Measurements from ENCODE around the gene RPTOR. TPM values are rescaled to one million over a fixed set of nuclear protein-coding genes. Genes with fewer than 3 reads are reported as not detected.

Gene RPTOR
- total and polyA plus RNA-seq, 2 donors (not counting 1 experiment from before 2014, with no cell fraction given) = 6.7 to 22.8 TPM

GRCh38 chr17:80663781-80664206 lies 119.2 kb downstream of the RPTOR start:
- peak; percentile 45 to 81 for DNase-seq (ENCODE audit: low read depth in 2 of 2)
- Histone ChIP-seq H4K20me1 (ENCODE audit: control insufficient read depth, extremely low read depth, insufficient read depth, low read length) (no peaks in the 10 kb centered on the region), H3K4me1 (ENCODE audit: control insufficient read depth, extremely low read depth, insufficient read depth, low read length) (peaks cover 16% of the 10 kb centered on the region), H3K27me3 (ENCODE audit: control insufficient read depth, insufficient read depth, low read length) (no peaks in the 10 kb centered on the region), H3K36me3 (ENCODE audit: control insufficient read depth, insufficient read depth, low read length) (no peaks in the 10 kb centered on the region), H3K27ac (ENCODE audit: insufficient read depth, low read length) (peak overlapping the region; percentile 52), H3K79me2 (ENCODE audit: control insufficient read depth, insufficient read depth, low read length) (peaks cover 10% of the 10 kb centered on the region), H3K4me3 (replicated peaks in 1 of 4; ENCODE audit: control extremely low read depth in 1 of 4, insufficient read depth in 1 of 4, low read depth in 3 of 4, low read length in 4 of 4) (no peak overlapping the region), H3K9ac (ENCODE audit: insufficient read depth, low read length) (no peak overlapping the region), H3K9me3 (ENCODE audit: control insufficient read depth, insufficient read depth, low read depth, low read length) (no peaks in the 10 kb centered on the region), H2AFZ (ENCODE audit: low read length) (no peak overlapping the region), H3K4me2 (ENCODE audit: extremely low read depth, insufficient read depth, low read length) (peak overlapping the region; percentile 53)
- no peak for TF ChIP-seq CTCF (conservative IDR thresholded peaks at IDR 0.05 in 1 of 2, IDR thresholded peaks at IDR 0.05 in 1 of 2; ENCODE audit: low read depth in 1 of 2, low read length in 2 of 2)
- TF ChIP-seq EZH2 (IDR thresholded peaks at IDR 0.05; ENCODE audit: low read length, missing control alignments) = no peak

GRCh38 chr17:80664217-80664790 lies 119.7 kb downstream of the RPTOR start:
- H2AFZ ChIP-seq (ENCODE audit: low read length) = peak overlapping the region; percentile 24
- H3K27me3 ChIP-seq (ENCODE audit: control insufficient read depth, insufficient read depth, low read length) = no peaks in the 10 kb centered on the region
- no peak for DNase-seq (ENCODE audit: low read depth in 2 of 2)
- H3K36me3 ChIP-seq (ENCODE audit: control insufficient read depth, insufficient read depth, low read length) = no peaks in the 10 kb centered on the region
- peak overlapping the region; percentile 52 for H3K27ac ChIP-seq (ENCODE audit: insufficient read depth, low read length)
- H4K20me1 ChIP-seq (ENCODE audit: control insufficient read depth, extremely low read depth, insufficient read depth, low read length) = no peaks in the 10 kb centered on the region
- peak overlapping the region; percentile 53 for H3K4me2 ChIP-seq (ENCODE audit: extremely low read depth, insufficient read depth, low read length)
- H3K79me2 ChIP-seq (ENCODE audit: control insufficient read depth, insufficient read depth, low read length) = peaks cover 10% of the 10 kb centered on the region
- no peaks in the 10 kb centered on the region for H3K9me3 ChIP-seq (ENCODE audit: control insufficient read depth, insufficient read depth, low read depth, low read length)
- no peak overlapping the region for H3K4me3 ChIP-seq (replicated peaks in 1 of 4; ENCODE audit: control extremely low read depth in 1 of 4, insufficient read depth in 1 of 4, low read depth in 3 of 4, low read length in 4 of 4)
- H3K9ac ChIP-seq (ENCODE audit: insufficient read depth, low read length) = no peak overlapping the region
- peaks cover 16% of the 10 kb centered on the region for H3K4me1 ChIP-seq (ENCODE audit: control insufficient read depth, extremely low read depth, insufficient read depth, low read length)
- TF ChIP-seq CTCF (conservative IDR thresholded peaks at IDR 0.05 in 1 of 2, IDR thresholded peaks at IDR 0.05 in 1 of 2; ENCODE audit: low read depth in 1 of 2, low read length in 2 of 2) (no peak), EZH2 (IDR thresholded peaks at IDR 0.05; ENCODE audit: low read length, missing control alignments) (no peak)

- H3K4me3 ChIP-seq (replicated peaks in 1 of 4; ENCODE audit: control extremely low read depth in 1 of 4, insufficient read depth in 1 of 4, low read depth in 3 of 4, low read length in 4 of 4) = no peak overlapping the region
- no peak overlapping the region for H3K9ac ChIP-seq (ENCODE audit: insufficient read depth, low read length)
- H3K36me3 ChIP-seq (ENCODE audit: control insufficient read depth, insufficient read depth, low read length) = no peaks in the 10 kb centered on the region
- H4K20me1 ChIP-seq (ENCODE audit: control insufficient read depth, extremely low read depth, insufficient read depth, low read length) = no peaks in the 10 kb centered on the region
- no peaks in the 10 kb centered on the region for H3K27me3 ChIP-seq (ENCODE audit: control insufficient read depth, insufficient read depth, low read length)
- DNase-seq (ENCODE audit: low read depth in 2 of 2) = no peak
- H3K4me2 ChIP-seq (ENCODE audit: extremely low read depth, insufficient read depth, low read length) = no peak overlapping the region
- H3K79me2 ChIP-seq (ENCODE audit: control insufficient read depth, insufficient read depth, low read length) = peaks cover 7% of the 10 kb centered on the region
- H3K27ac ChIP-seq (ENCODE audit: insufficient read depth, low read length) = no peak overlapping the region
- H2AFZ ChIP-seq (ENCODE audit: low read length) = no peak overlapping the region
- TF ChIP-seq EZH2 (IDR thresholded peaks at IDR 0.05; ENCODE audit: low read length, missing control alignments) = no peak
- TF ChIP-seq CTCF (conservative IDR thresholded peaks at IDR 0.05 in 1 of 2, IDR thresholded peaks at IDR 0.05 in 1 of 2; ENCODE audit: low read depth in 1 of 2, low read length in 2 of 2) = no peak
- H3K9me3 ChIP-seq (ENCODE audit: control insufficient read depth, insufficient read depth, low read depth, low read length) = no peaks in the 10 kb centered on the region
- peaks cover 16% of the 10 kb centered on the region for H3K4me1 ChIP-seq (ENCODE audit: control insufficient read depth, extremely low read depth, insufficient read depth, low read length)
Observed at GRCh38 chr17:80665792-80666191, 121.2 kb downstream of the RPTOR start.
